CD4-positive, alpha-beta T cell treated with Interleukin-2 at 100 ng/mL for 4 hours (primary cell): ENCODE data around the gene RASAL3.

ENCODE experiments used
- DNase-seq: peaks from one replicate; pipeline ENCODE4 v3.0.0-alpha.2; 2020; ENCODE audit warnings: low spot score

The RASAL3 gene

GRCh38 chr19:15449620-15450527 is 14.5 kb downstream of the RASAL3 start, which contains the start of gene WIZ:
Gene WIZ, minus strand, starts transcription at chr19:15449956. Its CDS starts 1,649 bp downstream, at chr19:15448307.
- DNase-seq, result peak; percentile 85

- no peak for DNase-seq
Observed at GRCh38 chr19:15448778-15449619, 15.3 kb downstream of the RASAL3 start.

DNA sequence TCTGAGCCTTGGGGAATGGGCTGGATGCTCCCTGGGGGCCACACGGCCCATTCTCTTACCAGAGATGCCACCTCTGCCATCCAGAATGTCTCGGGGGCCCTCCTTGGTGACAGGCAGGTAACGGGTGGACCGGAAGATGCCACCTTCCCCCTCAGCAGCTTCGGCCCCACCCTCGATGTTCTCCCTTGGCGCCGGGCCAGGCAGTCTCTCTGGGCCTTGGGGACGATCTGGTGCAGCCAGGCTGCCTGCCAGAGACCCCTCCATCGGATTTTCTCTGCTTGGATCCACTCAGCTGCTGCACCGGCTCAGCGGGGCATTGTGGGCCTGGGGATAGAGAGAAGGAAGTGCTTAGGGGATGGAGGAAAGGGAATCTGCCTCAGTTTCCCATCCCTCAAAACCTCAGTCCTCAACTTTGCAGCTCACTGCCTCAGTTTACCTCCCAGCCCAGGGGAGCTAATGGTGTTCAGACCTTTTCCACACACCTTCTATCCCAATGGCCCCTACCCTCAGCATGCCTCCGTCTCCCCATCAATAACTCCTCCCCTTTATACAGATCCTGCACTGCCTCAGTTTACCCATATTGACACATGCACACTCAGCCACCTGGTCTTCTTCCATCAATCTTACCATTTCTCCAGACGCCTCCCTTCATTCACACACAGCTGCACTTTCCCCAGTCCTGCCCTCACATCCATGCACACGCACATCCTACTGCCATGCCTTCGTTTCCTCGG is 16.1 kb downstream of the RASAL3 start:
- DNase-seq, result no peak

- no peak for DNase-seq
Observed at GRCh38 chr19:15447057-15447456, 17.3 kb downstream of the RASAL3 start.

- DNase-seq, result no peak
Observed at GRCh38 chr19:15445807-15446376, 18.5 kb downstream of the RASAL3 start.

DNA sequence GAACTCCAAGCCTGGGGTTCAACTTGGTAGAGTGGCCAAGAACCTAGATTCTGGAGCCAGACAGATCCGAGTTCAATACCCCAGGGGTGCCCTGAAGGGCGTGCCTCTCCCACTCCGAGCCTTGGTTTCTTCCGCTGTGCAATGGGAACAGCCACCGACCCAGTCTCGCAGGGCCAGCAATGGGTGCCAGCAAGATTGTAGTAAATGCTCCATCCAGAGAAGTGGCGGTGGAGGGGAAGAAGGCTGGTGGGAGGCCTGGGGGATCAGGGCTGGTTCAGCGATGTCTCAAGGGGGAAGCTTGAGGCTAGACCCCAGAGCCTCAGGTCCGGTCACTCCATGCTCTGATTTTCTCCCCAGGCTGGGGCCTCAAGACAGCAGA is 19.1 kb downstream of the RASAL3 start:
- no peak for DNase-seq

DNA sequence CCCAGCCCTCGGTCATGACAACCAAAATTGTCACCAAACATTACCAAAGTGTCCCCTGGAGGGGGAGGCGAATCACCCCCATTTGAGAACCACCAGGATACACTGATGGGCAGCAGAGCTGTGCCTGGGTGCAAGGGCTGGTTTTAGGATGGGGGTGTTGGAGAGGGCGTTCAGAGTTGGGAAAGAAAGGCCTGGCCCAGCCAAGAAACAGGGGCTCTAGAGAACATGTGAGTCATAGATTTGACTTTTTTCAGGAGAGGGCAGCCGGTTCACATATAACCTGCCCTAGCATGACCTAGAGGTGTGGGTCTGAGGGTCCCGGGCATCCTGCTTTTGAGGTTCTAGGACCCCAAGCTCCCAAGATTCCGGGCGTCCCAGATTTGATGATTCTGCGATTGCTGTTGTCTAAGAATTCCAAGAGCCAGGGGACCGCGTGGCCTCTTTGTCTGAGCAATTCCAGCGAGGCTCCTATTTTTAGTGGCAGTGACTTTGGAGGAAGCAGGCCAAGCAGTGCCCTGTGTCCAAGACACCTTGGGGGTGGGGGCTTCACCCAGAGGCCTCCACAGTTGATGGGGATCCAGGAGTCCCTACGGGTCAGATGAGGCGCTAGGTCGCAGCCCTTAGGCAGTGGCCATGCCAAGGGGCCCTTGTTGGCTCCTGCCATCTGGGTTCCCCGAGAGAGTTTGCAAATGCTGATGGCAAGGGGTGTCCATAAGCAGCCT is 19.7 kb downstream of the RASAL3 start:
- no peak for DNase-seq

- DNase-seq, result no peak
Observed at GRCh38 chr19:15443838-15444237, 20.5 kb downstream of the RASAL3 start.

DNA sequence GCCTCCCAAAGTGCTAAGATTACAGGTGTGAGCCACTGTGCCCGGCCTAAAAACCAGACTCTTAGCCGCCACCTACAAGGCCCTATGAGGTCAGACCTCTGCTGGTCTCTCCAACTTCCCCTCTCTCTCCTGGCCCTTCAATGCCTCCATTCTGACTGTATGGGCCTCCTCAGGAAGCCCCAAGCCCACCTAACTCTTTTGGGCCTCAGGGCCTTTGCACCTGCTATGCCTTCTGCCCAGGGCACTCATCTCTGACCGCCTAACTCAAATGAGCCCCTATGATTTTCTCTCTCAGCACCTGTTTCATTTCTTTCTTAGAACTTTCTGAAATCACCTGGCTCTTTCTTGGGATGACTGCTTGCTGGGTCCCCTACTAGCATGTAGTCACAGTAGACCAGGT is 21.0 kb downstream of the RASAL3 start:
- no peak for DNase-seq

DNA sequence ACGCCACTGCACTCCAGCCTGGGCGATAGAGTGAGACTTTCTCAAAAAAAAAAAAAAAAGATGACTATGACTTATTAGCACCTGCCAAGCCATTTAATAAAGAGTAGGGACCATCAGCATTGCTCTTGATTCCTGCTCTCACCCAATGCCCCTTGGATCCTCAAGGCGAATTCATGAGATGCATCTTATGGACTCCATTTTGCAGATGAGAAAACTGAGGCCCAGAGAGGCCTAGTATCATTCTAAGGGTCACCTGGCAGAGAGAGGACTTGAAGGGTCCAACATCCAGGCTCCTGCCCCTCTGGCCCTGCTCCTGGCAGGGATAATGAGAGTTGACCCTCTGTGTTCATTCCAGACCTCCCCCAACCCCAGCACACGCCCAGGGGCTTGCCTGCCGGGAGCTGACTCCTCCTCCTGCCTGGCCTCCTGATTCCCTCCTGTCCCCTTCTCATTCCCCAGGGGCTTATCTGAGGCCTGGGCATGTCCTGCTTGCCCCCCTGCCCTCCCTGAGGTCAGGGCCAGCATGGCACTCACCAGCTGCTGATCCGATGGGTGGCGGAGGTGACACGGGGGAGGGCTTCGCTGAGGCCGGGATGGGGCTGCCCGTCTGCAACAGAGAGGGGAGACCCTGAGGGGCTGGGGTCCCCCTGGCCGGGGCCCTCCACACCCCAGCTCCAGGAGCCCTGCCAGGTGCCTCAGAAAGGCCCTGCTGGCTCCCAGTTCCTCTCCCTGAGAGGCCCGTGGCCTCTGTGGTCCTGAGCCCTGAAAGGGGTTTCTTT is 22.0 kb downstream of the RASAL3 start:
- DNase-seq, result no peak

GRCh38 chr19:15441317-15441716 is 23.0 kb downstream of the RASAL3 start:
- DNase-seq, result no peak

DNA sequence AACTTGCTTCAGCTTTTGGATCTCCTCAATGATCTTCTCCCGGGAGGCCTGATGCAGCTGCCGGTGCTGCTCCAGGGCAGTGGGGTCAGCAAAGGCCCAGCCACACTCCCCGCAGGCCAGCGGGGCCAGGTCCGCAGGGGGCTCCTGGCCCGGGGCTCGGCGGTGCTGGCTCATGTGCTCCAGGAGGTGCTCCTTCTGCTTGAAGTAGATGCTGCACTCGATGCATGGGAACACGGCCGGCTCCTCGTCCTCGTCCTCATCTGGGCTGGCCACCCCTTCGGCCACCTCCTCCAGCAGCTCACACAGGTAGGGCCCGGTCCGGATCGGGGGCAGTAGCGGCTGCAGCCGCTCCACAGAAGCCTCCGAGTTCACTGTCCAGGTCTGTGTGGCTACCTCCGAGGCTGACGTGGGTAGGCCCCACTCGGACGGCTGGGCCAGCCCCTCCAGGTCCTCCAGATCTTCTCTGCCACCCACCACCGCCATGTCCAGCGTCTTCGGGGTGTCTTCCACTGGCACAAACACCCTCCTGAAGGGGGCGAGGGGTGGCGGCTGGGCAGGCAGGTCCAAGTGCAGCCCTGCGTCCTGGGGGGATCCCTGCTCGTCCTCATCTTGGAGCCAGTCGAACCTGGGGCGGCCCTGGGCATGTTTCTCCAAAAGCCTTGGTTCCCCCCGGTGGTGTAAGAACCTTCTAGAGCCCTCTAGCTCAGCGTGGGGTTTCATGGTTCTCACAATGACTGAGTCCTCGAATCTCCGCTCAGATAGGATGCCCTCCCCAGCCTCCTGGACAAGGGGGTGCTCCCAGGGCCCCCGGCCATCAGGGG is 24.3 kb downstream of the RASAL3 start:
- DNase-seq, result no peak

DNA sequence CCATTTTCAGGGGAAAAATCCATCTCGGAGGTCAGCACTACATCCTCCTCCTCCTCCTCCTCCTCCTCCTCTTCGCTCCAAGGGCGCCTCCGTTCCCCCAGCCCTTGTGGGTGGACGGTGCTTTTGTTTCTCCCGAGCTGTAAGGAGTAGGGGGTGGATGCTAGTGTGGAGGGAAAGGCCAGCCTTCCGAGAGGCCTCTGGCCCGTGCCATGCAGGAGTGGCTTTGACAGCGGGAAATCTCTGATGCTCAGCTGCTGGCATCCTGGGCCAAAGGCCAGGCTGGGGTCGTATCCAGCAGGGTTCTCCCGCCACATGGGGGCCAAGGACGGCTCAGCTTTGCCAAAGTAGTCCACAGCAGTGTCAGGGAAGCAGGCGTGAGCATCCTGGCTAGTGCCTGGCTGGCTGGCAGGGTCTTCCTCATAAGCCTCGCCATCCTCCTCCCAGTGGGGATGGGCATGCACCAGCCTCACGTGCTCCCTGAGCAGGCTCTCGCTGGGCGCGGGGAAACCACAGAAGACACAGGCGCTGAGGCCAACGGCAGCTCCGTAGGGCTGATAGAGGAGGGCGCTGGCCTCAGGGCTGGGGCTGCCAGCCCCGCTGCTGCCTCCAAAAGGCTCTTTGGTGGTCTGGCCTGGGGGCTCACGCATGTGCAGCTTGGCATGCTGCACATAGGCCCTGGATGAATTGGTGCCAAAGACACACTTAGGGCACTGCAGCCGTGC is 25.1 kb downstream of the RASAL3 start:
- no peak for DNase-seq

DNA sequence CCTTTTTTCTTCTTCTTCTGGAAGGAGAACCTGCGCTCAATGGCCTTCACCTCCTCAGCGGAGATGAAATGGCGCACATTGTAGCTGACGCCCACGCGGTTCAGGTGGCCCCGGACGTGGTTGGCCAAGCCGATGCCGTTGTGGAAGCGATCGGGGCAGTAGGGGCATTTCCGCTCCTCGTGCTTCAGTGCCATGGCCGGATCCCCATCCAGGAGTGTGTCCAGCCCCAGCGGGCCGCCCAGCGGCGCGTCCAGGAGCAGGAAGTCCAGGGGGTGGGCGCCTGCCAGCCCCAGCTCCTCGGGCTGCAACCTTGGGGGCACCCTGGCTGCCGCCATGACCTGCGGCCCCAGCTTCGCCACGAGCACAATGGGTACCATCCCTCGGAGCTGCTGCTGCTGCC is 25.8 kb downstream of the RASAL3 start:
- DNase-seq, result no peak

DNA sequence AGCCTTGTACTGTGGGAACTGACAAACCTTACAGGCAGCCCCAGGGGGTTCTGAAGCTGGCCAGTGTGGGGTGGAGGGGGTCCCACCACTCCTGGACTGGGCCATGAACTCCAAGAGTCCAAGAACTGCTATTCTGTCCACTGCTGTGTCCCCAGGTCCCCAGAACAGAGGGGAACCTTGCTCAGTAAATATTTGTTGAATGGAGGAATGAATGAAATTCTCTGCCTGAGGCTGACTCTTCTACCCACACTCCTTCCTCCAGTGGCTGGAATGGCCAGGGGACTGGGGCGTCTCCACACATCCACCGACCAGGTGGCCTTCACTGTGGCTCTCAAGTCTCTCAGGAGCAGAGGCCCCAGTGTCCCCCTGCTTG is 26.2 kb downstream of the RASAL3 start:
- DNase-seq, result no peak

GRCh38 chr19:15437355-15438123 is 26.8 kb downstream of the RASAL3 start:
- DNase-seq, result no peak

DNA sequence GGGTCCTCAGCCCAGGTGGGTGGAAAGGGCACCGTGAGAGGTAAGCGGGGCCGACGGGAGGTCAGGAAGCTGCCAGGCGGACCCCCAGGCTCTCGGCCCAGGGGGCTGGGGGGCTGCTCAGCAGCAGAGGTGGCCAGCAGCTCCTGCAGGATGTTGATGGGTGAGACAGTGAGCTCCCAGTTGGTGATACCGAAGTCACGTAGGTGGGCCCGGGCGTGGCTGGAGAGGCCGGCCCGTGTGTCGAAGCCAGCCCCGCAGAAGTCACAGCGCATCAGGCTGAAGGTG is 27.6 kb downstream of the RASAL3 start:
- DNase-seq, result no peak

- no peak for DNase-seq
Observed at GRCh38 chr19:15436012-15436825, 28.1 kb downstream of the RASAL3 start.
